CD4-positive, alpha-beta memory T cell (primary cell): Measurements from ENCODE around the gene CDKL4. TPM values are rescaled to one million over a fixed set of nuclear protein-coding genes. Genes with fewer than 3 reads are reported as not detected.

Experiments
- CTCF ChIA-PET: fragments of 350-600 bp; sonication (Branson Sonifier 250); formaldehyde crosslinking; loops from one replicate; lab custom pipeline; 2021; ENCODE audit warnings: inconsistent platforms; ENCODE audit not compliant: partially characterized antibody; lab: Charles Lee
- POLR2A ChIA-PET: fragments of 350-600 bp; sonication (Branson Sonifier 250); formaldehyde crosslinking; loops from one replicate; lab custom pipeline; 2021; ENCODE audit not compliant: partially characterized antibody; lab: Charles Lee
- DNase-seq, 5 donors: peaks; one replicate each; pipeline versions ENCODE4 v3.0.0 to v3.0.0-alpha.2; 2020 to 2022; ENCODE audit warnings: mixed read lengths in 1 of 5
- H3K27ac ChIP-seq: one replicate; pipeline ENCODE4 v1.7.0; 2013; ENCODE audit warnings: low read depth, low read length
- H3K27me3 ChIP-seq: 2 replicates; pipeline ENCODE4 v1.7.0; 2013; ENCODE audit warnings: mild to moderate bottlenecking, low read length, moderate library complexity; ENCODE audit not compliant: insufficient read depth
- H3K36me3 ChIP-seq: 2 replicates; pipeline ENCODE4 v1.7.0; 2013; ENCODE audit warnings: mild to moderate bottlenecking, low read length, moderate library complexity; ENCODE audit not compliant: insufficient read depth
- H3K4me1 ChIP-seq: 2 replicates; pipeline ENCODE4 v1.7.0; 2013; ENCODE audit warnings: mild to moderate bottlenecking, low read length, moderate library complexity; ENCODE audit not compliant: insufficient read depth
- H3K4me3 ChIP-seq, 2 donors: one replicate each; pipeline ENCODE4 v1.7.0; 2013; ENCODE audit warnings: low read length in 2 of 2, mild to moderate bottlenecking in 1 of 2
- H3K9me3 ChIP-seq, 2 donors: one replicate each; pipeline ENCODE4 v1.7.0; 2013; ENCODE audit warnings: low read length in 2 of 2, control low read depth in 1 of 2; ENCODE audit not compliant: control insufficient read depth in 1 of 2
- H3K27ac Mint-ChIP-seq, 7 donors: one replicate each; pipeline ENCODE4 v1.8.0; 2020 to 2021; ENCODE audit warnings: mixed read lengths in 7 of 7, mild to moderate bottlenecking in 6 of 7, inconsistent platforms in 3 of 7, moderate library complexity in 3 of 7
- H3K27me3 Mint-ChIP-seq, 2 donors: one replicate each; pipeline ENCODE4 v1.8.0; 2020 to 2021; ENCODE audit warnings: mixed read lengths in 2 of 2
- H3K36me3 Mint-ChIP-seq, 2 donors: one replicate each; pipeline ENCODE4 v1.8.0; 2020 to 2021; ENCODE audit warnings: mixed read lengths in 2 of 2, inconsistent platforms in 1 of 2, mild to moderate bottlenecking in 1 of 2
- H3K4me1 Mint-ChIP-seq, 4 donors: one replicate each; pipeline ENCODE4 v1.8.0; 2020 to 2021; ENCODE audit warnings: mixed read lengths in 4 of 4, mild to moderate bottlenecking in 1 of 4
- H3K4me3 Mint-ChIP-seq, 8 donors: one replicate each; pipeline ENCODE4 v1.8.0; 2020 to 2021; ENCODE audit warnings: mixed read lengths in 8 of 8, mild to moderate bottlenecking in 7 of 8, moderate library complexity in 6 of 8, inconsistent platforms in 3 of 8
- H3K9me3 Mint-ChIP-seq, 8 donors: one replicate each; pipeline ENCODE4 v1.8.0; 2020 to 2021; ENCODE audit warnings: mixed read lengths in 8 of 8, mild to moderate bottlenecking in 5 of 8, inconsistent platforms in 3 of 8, moderate library complexity in 1 of 8
- intact Hi-C: fragments of 100-400 bp; cut with micrococcal nuclease; formaldehyde crosslinking; loops from one replicate; pipeline ENCODE4 v1.15.1; 2023
- polyA plus RNA-seq, 2 donors: library from polyadenylated mRNA; unstranded; fragments of 300-500 nt; fragmentation: Illumina TruSeq; gene quantifications; one replicate each; pipeline ENCODE4 v1.2.3, GENCODE V29; 2021
- total RNA-seq, 2 experiments: library from RNA; stranded (reverse); gene quantifications; one replicate each; pipeline ENCODE4 v1.2.3, GENCODE V29; 2021

CDKL4 gene
- total and polyA plus RNA-seq, 4 experiments from 2014 or later: 0.38 TPM; not detected in 3

DNA sequence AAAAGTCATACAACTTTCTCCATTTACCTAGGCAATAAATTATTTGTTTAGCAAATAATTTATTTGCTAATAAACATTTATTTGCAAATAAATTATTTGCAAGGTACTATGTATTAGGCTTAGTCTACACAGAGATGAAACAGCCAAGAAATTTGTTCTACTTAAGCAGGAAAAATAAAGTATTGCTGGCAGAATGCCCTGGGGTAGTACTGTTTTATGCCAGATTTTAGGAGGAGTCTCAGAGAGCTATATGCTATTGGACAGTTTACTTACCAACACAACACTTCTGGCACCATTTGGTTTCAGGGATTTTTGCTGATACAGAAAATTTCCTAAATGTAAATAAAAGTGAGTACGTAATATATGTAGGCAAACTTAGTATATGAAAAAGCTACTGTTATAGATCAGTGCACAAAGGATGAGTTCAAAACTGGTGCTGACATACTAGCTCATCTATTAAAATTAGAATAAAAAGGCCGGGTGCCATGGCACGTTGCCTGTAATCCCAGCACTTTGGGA is 23.2 kb upstream of the CDKL4 start:
- POLR2A ChIA-PET: no interaction called here
- no peak overlapping the region for H3K4me3 ChIP-seq
- Mint-ChIP-seq H3K27me3 (no peaks in the 10 kb centered on the region), H3K36me3 (peaks cover 11 to 15% of the 10 kb centered on the region in 2 donors), H3K9me3 (no peaks in the 10 kb centered on the region), H3K4me3 (no peak overlapping the region), H3K27ac (no peak overlapping the region), H3K4me1 (peaks cover 9 to 21% (median 17%) of the 10 kb centered on the region in 4 donors)
- intact Hi-C loops: no loop called here
- H3K9me3 ChIP-seq: no peaks in the 10 kb centered on the region
- H3K4me1 ChIP-seq: peaks cover 20% of the 10 kb centered on the region
- no peaks in the 10 kb centered on the region for H3K27me3 ChIP-seq
- CTCF ChIA-PET: no interaction called here
- DNase-seq: no peak
- H3K27ac ChIP-seq: no peak overlapping the region
- H3K36me3 ChIP-seq: no peaks in the 10 kb centered on the region

DNA sequence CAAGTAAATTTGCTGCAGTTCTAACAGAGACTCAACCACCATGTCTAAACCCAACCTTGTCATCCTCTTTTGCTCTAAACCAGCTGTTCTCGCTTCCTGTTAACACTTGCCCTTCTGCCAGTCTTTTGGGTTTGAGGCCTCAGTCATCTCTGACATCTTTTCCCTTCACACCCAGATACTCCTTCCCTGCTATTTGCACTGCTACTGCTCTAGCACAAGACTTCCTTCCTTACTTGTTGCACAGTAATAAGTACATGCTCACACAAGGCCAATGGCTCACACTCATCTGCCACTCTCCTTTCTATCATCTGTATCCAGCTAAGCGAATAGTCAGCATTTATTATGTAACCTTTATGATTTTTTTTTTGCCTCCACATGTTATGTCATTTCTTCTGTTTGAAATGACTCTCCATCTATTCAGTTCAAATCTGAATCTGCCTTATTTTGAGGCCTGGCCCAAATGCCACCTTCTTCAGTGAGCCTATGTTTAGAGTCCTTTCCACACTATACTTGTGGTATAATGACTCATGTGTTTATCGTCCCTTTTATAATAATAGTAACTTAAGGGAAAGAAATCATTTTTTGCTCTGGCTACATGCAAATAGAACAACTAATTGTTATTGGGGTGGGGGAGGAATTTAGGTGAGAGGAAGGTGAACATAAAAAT is 22.5 kb upstream of the CDKL4 start:
- no peaks in the 10 kb centered on the region for H3K9me3 Mint-ChIP-seq
- H3K27me3 ChIP-seq: no peaks in the 10 kb centered on the region
- no peak overlapping the region for H3K27ac ChIP-seq
- peak overlapping the region in 4 of 8 donors; percentile 22 to 41 (median 32) for H3K4me3 Mint-ChIP-seq
- H3K27ac Mint-ChIP-seq: peak overlapping the region in 5 of 7 donors; percentile 5 to 85 (median 35)
- peaks cover 20% of the 10 kb centered on the region for H3K4me1 ChIP-seq
- no peaks in the 10 kb centered on the region for H3K9me3 ChIP-seq
- H3K4me3 ChIP-seq: no peak overlapping the region
- H3K4me1 Mint-ChIP-seq: peaks cover 9 to 21% (median 17%) of the 10 kb centered on the region in 4 donors
- no peaks in the 10 kb centered on the region for H3K36me3 ChIP-seq
- H3K27me3 Mint-ChIP-seq: no peaks in the 10 kb centered on the region
- no peak for DNase-seq
- ChIA-PET CTCF (no interaction called here), POLR2A (no interaction called here)
- peaks cover 11 to 21% of the 10 kb centered on the region in 2 donors for H3K36me3 Mint-ChIP-seq
- intact Hi-C loops: no loop called here

DNA sequence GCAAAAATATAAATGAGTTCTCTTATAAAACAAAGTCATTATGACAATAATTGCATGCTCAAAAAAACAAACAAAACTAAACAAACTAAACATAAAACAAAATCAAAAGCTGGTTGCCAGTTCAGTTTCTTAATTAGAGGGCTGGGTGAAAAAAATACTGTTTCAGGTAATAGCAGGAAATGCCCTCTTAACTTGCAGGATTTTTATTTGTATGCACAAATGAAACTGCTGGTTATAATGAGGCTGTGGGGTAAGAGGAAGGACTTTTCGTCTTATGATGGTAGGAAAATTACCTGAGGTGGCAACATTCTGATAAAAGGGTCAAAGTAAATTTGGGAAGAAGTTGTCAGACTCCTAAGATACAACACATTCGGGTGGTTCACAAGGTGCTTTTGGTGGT is 21.5 kb upstream of the CDKL4 start:
- no peaks in the 10 kb centered on the region for H3K27me3 Mint-ChIP-seq
- Histone ChIP-seq H3K27me3 (no peaks in the 10 kb centered on the region), H3K9me3 (no peaks in the 10 kb centered on the region), H3K4me1 (peaks cover 20% of the 10 kb centered on the region), H3K4me3 (no peak overlapping the region), H3K27ac (no peak overlapping the region), H3K36me3 (no peaks in the 10 kb centered on the region)
- POLR2A ChIA-PET: no interaction called here
- H3K4me1 Mint-ChIP-seq: peaks cover 9 to 21% (median 17%) of the 10 kb centered on the region in 4 donors
- no peak for DNase-seq
- H3K36me3 Mint-ChIP-seq: peaks cover 14 to 24% of the 10 kb centered on the region in 2 donors
- peak overlapping the region; percentile 4 to 81 (median 46) for H3K27ac Mint-ChIP-seq
- intact Hi-C loops: no loop called here
- peak overlapping the region in 1 of 8 donors; percentile 26 for H3K4me3 Mint-ChIP-seq
- no peaks in the 10 kb centered on the region for H3K9me3 Mint-ChIP-seq
- CTCF ChIA-PET: no interaction called here

DNA sequence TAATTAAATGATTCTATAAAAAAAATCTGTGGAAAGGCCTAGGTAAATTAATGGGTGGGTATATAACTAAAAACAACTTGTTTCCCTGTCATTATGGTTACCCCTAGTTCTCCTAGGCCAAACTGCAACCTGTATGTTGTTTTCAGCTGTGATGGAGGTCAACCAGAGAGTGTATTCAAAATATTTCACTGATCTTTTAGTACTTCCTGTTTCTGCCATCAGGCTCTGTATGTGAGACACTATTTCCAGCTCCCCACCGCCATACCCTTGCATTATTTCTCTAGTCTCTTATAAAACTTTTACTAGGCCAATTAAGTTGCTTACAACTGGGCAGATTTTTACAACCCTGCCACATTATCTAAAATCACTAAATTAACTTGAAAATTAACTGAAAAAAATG is 21.0 kb upstream of the CDKL4 start:
- Mint-ChIP-seq H3K4me1 (peaks cover 9 to 21% (median 17%) of the 10 kb centered on the region in 4 donors), H3K9me3 (no peaks in the 10 kb centered on the region), H3K4me3 (peak overlapping the region in 2 of 8 donors; percentile 18 to 60), H3K36me3 (peaks cover 18 to 27% of the 10 kb centered on the region in 2 donors), H3K27me3 (no peaks in the 10 kb centered on the region), H3K27ac (peak overlapping the region; percentile 4 to 82 (median 54))
- Histone ChIP-seq H3K4me3 (no peak overlapping the region), H3K36me3 (no peaks in the 10 kb centered on the region), H3K27me3 (no peaks in the 10 kb centered on the region), H3K9me3 (no peaks in the 10 kb centered on the region), H3K4me1 (peaks cover 20% of the 10 kb centered on the region), H3K27ac (no peak overlapping the region)
- CTCF ChIA-PET: interaction anchor here (1.2 kb wide), 1 partner anchor 12 kb away, joined by 3 read pairs; no protein-coding TSS in a partner anchor
- intact Hi-C loops: no loop called here
- no peak for DNase-seq
- POLR2A ChIA-PET: no interaction called here

DNA sequence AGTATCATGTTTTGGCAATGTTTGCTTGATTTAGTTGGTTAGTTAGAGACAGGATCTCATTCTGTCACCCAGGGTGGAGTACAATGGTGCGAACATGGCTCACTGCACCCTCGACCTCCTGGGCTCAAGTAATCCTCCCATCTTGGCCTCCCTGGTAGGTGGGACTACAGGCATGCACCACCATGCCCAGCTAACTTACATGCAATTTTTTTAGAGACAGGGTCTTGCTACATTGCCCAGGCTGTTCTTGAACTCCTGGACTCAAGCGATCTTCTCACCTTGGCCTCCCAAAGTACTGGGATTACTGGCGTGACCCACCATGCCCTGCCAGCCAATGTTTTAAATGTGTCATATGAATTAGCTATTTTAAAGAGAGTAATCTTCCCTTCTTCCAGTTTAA is 16.3 kb upstream of the CDKL4 start:
- H3K36me3 ChIP-seq: no peaks in the 10 kb centered on the region
- Mint-ChIP-seq H3K4me1 (peaks cover 2 to 6% (median 5%) of the 10 kb centered on the region in 4 donors), H3K4me3 (no peak overlapping the region), H3K9me3 (no peaks in the 10 kb centered on the region), H3K27me3 (no peaks in the 10 kb centered on the region), H3K36me3 (peaks cover 29 to 43% of the 10 kb centered on the region in 2 donors), H3K27ac (no peak overlapping the region)
- no peak for DNase-seq
- no peak overlapping the region for H3K4me3 ChIP-seq
- H3K4me1 ChIP-seq: peaks cover 6% of the 10 kb centered on the region
- intact Hi-C loops: no loop called here
- H3K27me3 ChIP-seq: no peaks in the 10 kb centered on the region
- H3K9me3 ChIP-seq: no peaks in the 10 kb centered on the region
- ChIA-PET CTCF (no interaction called here), POLR2A (no interaction called here)
- H3K27ac ChIP-seq: no peak overlapping the region

DNA sequence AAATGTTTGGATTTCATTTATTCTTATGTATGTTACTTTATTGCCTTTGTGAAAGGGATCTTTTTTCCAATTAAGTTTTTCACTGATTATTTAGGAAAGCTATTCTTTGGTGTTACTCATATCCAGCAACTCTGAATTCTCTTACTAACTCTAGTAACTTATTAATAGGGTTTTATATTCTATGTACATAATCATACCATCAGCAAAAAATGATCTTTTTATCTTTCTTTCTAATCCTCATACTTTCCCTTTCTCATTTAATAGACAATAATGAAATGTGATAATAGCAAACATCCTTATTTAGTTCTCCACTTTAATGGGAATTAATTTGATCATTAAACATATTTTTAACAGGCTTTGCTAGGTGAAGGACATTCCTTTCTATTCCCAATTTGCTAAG is 12.3 kb upstream of the CDKL4 start:
- H3K9me3 Mint-ChIP-seq: peaks cover 0 to 5% (median 3%) of the 10 kb centered on the region in 8 donors
- H3K27ac Mint-ChIP-seq: no peak overlapping the region
- H3K4me3 Mint-ChIP-seq: no peak overlapping the region
- Histone ChIP-seq H3K9me3 (no peaks in the 10 kb centered on the region), H3K4me3 (no peak overlapping the region), H3K36me3 (peaks cover 4% of the 10 kb centered on the region), H3K27ac (no peak overlapping the region), H3K27me3 (no peaks in the 10 kb centered on the region), H3K4me1 (no peaks in the 10 kb centered on the region)
- no peaks in the 10 kb centered on the region for H3K27me3 Mint-ChIP-seq
- CTCF ChIA-PET: no interaction called here
- POLR2A ChIA-PET: no interaction called here
- no peak for DNase-seq
- H3K4me1 Mint-ChIP-seq: no peaks in the 10 kb centered on the region
- H3K36me3 Mint-ChIP-seq: peaks cover 48 to 49% of the 10 kb centered on the region in 2 donors
- intact Hi-C loops: no loop called here

DNA sequence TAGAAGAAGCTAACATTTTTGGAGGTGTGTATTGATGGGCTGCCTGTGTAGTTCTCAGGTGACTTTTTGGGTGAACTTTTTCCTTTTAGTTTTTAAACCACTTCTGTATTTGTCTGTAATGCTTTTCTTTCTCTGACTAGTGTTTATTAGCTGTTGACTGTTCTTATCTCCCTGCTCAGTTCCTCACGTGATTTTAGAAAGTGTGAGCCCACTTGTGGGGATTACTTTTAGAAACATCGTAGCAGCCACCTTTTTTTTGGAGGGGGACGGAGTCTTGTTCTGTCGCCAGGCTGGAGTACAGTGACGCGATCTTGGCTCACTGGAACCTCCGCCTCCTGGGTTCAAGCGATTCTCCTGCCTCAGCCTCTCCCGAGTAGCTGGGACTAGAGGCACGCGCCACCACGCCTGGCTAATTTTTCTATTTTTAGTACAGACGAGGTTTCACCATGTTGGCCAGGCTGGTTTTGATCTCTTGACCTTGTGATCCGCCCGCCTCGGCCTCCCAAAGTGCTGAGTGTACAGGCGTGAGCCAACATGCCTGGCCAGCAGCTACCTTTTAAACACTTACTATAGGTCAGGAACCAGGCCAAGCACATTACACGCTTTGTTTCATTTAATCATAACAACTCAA is 9.2 kb upstream of the CDKL4 start:
- Histone ChIP-seq H3K27ac (no peak overlapping the region), H3K4me1 (peaks cover 5% of the 10 kb centered on the region), H3K36me3 (peaks cover 4% of the 10 kb centered on the region), H3K4me3 (no peak overlapping the region), H3K27me3 (no peaks in the 10 kb centered on the region), H3K9me3 (no peaks in the 10 kb centered on the region)
- Mint-ChIP-seq H3K36me3 (peaks cover 38 to 44% of the 10 kb centered on the region in 2 donors), H3K9me3 (peaks cover 0 to 6% (median 3%) of the 10 kb centered on the region in 8 donors), H3K27me3 (no peaks in the 10 kb centered on the region), H3K4me1 (peaks cover 3 to 6% (median 5%) of the 10 kb centered on the region in 4 donors), H3K4me3 (no peak overlapping the region), H3K27ac (no peak overlapping the region)
- POLR2A ChIA-PET: no interaction called here
- CTCF ChIA-PET: interaction anchor here (1.1 to 1.5 kb wide), 4 partner anchors 8 to 24 kb away, joined by 3 to 5 read pairs (median 3); no protein-coding TSS in a partner anchor
- DNase-seq: no peak
- intact Hi-C loops: no loop called here
